K562 (cell line): ENCODE data around the gene CEBPE. TPM values are rescaled to one million over a fixed set of nuclear protein-coding genes. Genes with fewer than 3 reads are reported as not detected.

Experiments
- BCOR ChIP-seq: fragments of 450-650 bp; IDR thresholded peaks from 2 replicates; pipeline ENCODE4 v1.6.1; 2016
- CBX5 ChIP-seq: IDR thresholded peaks from 2 replicates; pipeline ENCODE4 v1.6.1; 2014; ENCODE audit warnings: low read depth, borderline replicate concordance
- ELK1 ChIP-seq: sonication (generic); formaldehyde crosslinking; IDR thresholded peaks from 2 replicates; pipeline ENCODE4 v1.8.1; 2022; ENCODE audit warnings: missing genetic modification reagents
- ETV5 ChIP-seq: sonication (generic); formaldehyde crosslinking; IDR thresholded peaks from 2 replicates; pipeline ENCODE4 v1.4.0; 2020; ENCODE audit warnings: low read depth, mild to moderate bottlenecking, missing genetic modification reagents
- GABPA ChIP-seq: fragments of 200-800 bp; sonication (Bioruptor generic); conservative IDR thresholded peaks from 2 replicates; pipeline ENCODE4 v1.6.1; 2016; ENCODE audit warnings: low read depth, missing genetic modification characterization, missing compliant biosample characterization
- MCM2 ChIP-seq: fragments of 450-650 bp; IDR thresholded peaks from 2 replicates; pipeline ENCODE4 v1.6.1; 2017; ENCODE audit warnings: low read depth, mild to moderate bottlenecking
- MIER1 ChIP-seq: fragments of 450-650 bp; IDR thresholded peaks from 2 replicates; pipeline ENCODE4 v1.6.1; 2016; ENCODE audit warnings: antibody characterized with exemption, mild to moderate bottlenecking, low read depth
- NCOA2 ChIP-seq, 2 experiments: fragments of 450-650 bp; IDR thresholded peaks; 2 replicates each; pipeline ENCODE4 v1.6.1; 2018; ENCODE audit warnings: mild to moderate bottlenecking in 2 of 2, moderate library complexity in 1 of 2; ENCODE audit not compliant: partially characterized antibody in 2 of 2
- SOX6 ChIP-seq: fragments of 450-650 bp; IDR thresholded peaks from 2 replicates; pipeline ENCODE4 v1.6.1; 2014; ENCODE audit warnings: mild to moderate bottlenecking
- UBTF ChIP-seq, 2 experiments: IDR thresholded peaks; 2 replicates each; pipeline ENCODE4 v1.6.1; 2012; ENCODE audit warnings: improper control_type of control experiment in 2 of 2, low read depth in 2 of 2, low read length in 2 of 2, borderline replicate concordance in 1 of 2
- VEZF1 ChIP-seq: fragments of 200-800 bp; sonication (Bioruptor generic); IDR thresholded peaks from 2 replicates; pipeline ENCODE4 v1.6.1; 2017; ENCODE audit warnings: missing genetic modification characterization, missing compliant biosample characterization
- ZBTB2 ChIP-seq: fragments of 450-650 bp; IDR thresholded peaks from 2 replicates; pipeline ENCODE4 v1.6.1; 2016; ENCODE audit warnings: antibody characterized with exemption
- ZNF12 ChIP-seq: sonication (generic); formaldehyde crosslinking; IDR thresholded peaks from 2 replicates; pipeline ENCODE4 v1.4.0; 2020; ENCODE audit warnings: mild to moderate bottlenecking, missing genetic modification reagents
- ZNF639 ChIP-seq, 2 experiments: fragments of 200-800 bp in 1 of 2; sonication (Bioruptor generic) in 1 of 2; sonication (generic) in 1 of 2; formaldehyde crosslinking in 1 of 2; IDR thresholded peaks in 1 of 2; conservative IDR thresholded peaks in 1 of 2; 2 replicates each; pipeline versions ENCODE4 v1.5.0 to v1.6.1; 2016 to 2020; ENCODE audit warnings: missing compliant biosample characterization in 1 of 2, missing genetic modification characterization in 1 of 2, missing genetic modification reagents in 1 of 2
- polyA plus RNA-seq, 8 experiments: library from polyadenylated mRNA; depleted of rRNA in 4 of 8; stranded (reverse) in 5 of 8; unstranded in 3 of 8; fragments of >200 nt; fragmentation: Nextera tagmentation in 2 of 8; fragmentation: Illumina TruSeq in 1 of 8; extraction: Ambion mirVana in 2 of 8; extraction: Trizol in 1 of 8; gene quantifications; 2 replicates each; pipeline versions ENCODE4 v1.2.1 to v1.2.3, GENCODE V29; 2011 to 2014; ENCODE audit warnings: inconsistent platforms in 1 of 8, missing spikeins in 1 of 8
- total RNA-seq, 7 experiments: library from RNA; depleted of rRNA in 6 of 7; stranded (reverse); fragments of >200 nt in 6 of 7; fragmentation: Illumina TruSeq in 2 of 7; extraction: Trizol in 2 of 7; gene quantifications; 2 replicates each; pipeline versions ENCODE4 v1.2.1 to v1.2.3, GENCODE V29; 2011 to 2021; ENCODE audit warnings: low replicate concordance in 1 of 7
- TF ChIP-seq, protein P1 (sequence below): fragments of 450-650 bp; IDR thresholded peaks from 2 replicates; pipeline ENCODE4 v1.6.1; 2017; ENCODE audit warnings: antibody characterized with exemption

CEBPE gene
- total and polyA plus RNA-seq, 9 of the 15 experiments (the other 6 are each of a cell fraction or from before 2014, with no cell fraction given), result 0.09 to 0.15 (median 0.13) TPM; not detected in 6

DNA sequence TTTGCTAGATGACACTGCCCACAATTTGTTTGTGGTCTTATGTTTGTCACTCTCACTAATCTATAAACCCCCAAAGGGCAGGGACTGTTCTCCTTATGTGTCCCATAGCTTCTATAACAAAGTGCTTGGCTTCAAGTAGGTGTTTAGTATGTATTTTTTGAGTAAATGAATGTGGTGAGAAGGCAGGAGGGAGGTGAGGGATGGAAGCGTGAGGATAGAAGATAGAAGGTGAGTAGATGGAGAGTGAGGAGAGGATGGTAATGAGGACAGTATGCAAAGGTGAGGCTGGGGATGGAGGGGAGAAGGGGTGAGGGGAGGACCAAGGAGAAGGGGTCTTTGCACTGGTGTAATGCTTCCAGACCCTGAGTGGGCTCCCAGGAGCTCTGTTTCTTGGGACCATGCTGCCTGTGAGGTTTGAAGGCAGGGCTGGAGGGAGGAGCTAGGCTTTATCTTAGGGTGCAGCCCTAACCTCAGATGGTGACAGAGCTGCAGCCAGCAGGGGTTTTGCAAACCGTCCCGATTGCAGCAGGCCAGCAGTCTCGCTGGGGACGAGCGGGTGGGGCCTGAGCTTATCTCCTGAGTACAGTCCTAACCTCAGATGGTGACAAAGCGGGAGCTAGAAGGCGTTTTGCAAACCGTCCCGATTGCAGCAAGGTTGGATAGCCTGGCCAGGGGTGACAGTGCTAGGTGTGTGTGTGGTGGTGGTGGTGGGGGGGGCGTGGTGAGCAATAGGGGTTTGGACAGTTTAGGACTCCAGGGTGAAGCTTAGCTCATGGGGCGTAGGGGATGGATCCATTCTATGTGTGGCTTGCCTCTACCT, 6.5 kb downstream of the CEBPE start (continued):
- TF ChIP-seq ZNF639 (CRISPR knock-in tag; conservative IDR thresholded peaks at IDR 0.05 in 1 of 2, IDR thresholded peaks at IDR 0.05 in 1 of 2) (peak in 1 of 2 experiments; percentile 79; a peak in 2 of 4 replicates), ZNF12 (CRISPR knock-in tag) (0 out of 2 replicates have a peak, but pooled peaks have one; percentile 52), ZBTB2 (0 out of 2 replicates have a peak, but pooled peaks have one; percentile 25), GABPA (no peak), CBX5 (no peak), MCM2 (no peak), ELK1 (CRISPR knock-in tag) (no peak), UBTF (IDR thresholded peaks at IDR 0.05; ENCODE audit: borderline replicate concordance in 1 of 2, low read depth in 2 of 2, low read length in 2 of 2) (peak; percentile 61 to 79; a peak in 2 of 4 replicates), SOX6 (peak; percentile 97), BCOR (peak; percentile 86), NCOA2 (IDR thresholded peaks at IDR 0.05; ENCODE audit: partially characterized antibody in 2 of 2) (peak; percentile 27 to 85), MIER1 (no peak; the same call in 1 of the 2 replicates), VEZF1 (peak; percentile 94), ETV5 (CRISPR knock-in tag) (peak; percentile 75; the same call in 1 of the 2 replicates)
- TF ChIP-seq, protein P1, sequence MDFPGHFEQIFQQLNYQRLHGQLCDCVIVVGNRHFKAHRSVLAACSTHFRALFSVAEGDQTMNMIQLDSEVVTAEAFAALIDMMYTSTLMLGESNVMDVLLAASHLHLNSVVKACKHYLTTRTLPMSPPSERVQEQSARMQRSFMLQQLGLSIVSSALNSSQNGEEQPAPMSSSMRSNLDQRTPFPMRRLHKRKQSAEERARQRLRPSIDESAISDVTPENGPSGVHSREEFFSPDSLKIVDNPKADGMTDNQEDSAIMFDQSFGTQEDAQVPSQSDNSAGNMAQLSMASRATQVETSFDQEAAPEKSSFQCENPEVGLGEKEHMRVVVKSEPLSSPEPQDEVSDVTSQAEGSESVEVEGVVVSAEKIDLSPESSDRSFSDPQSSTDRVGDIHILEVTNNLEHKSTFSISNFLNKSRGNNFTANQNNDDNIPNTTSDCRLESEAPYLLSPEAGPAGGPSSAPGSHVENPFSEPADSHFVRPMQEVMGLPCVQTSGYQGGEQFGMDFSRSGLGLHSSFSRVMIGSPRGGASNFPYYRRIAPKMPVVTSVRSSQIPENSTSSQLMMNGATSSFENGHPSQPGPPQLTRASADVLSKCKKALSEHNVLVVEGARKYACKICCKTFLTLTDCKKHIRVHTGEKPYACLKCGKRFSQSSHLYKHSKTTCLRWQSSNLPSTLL, result no peak
